Right atrium auricular region (tissue), 2 donors: ENCODE results near the gene BTD. TPM values are rescaled to one million over a fixed set of nuclear protein-coding genes. Genes with fewer than 3 reads are reported as not detected.

ENCODE experiments used
- DNase-seq: peaks from one replicate; pipeline ENCODE4 v3.0.0-alpha.2; 2019; ENCODE audit warnings: low spot score
- H3K27ac ChIP-seq, 2 donors: fragments of 200-600 bp; sonication (generic); 1 replicate in 1 of 2; 2 replicates in 1 of 2; pipeline ENCODE4 v1.5.1; 2016 to 2019
- H3K27me3 ChIP-seq, 2 donors: fragments of 200-600 bp; sonication (generic); one replicate each; pipeline versions ENCODE4 v1.5.1 to v1.6.0; 2017 to 2019
- H3K36me3 ChIP-seq: fragments of 200-600 bp; sonication (generic); one replicate; pipeline ENCODE4 v1.5.1; 2016
- H3K4me1 ChIP-seq, 2 donors: fragments of 200-600 bp; sonication (generic); one replicate each; pipeline versions ENCODE4 v1.5.1 to v1.6.0; 2017 to 2019
- H3K4me3 ChIP-seq, 2 donors: fragments of 200-600 bp; sonication (generic); 1 replicate in 1 of 2; 2 replicates in 1 of 2; pipeline ENCODE4 v1.5.1; 2017 to 2019; ENCODE audit warnings: mild to moderate bottlenecking in 1 of 2, moderate library complexity in 1 of 2
- H3K9me3 ChIP-seq, 2 donors: fragments of 200-600 bp; sonication (generic); one replicate each; pipeline ENCODE4 v1.5.1; 2019
- CTCF ChIP-seq, 2 donors: fragments of 200-600 bp; sonication (generic); IDR thresholded peaks; one replicate each; pipeline ENCODE4 v1.5.1; 2019; ENCODE audit warnings: antibody characterized with exemption in 2 of 2
- total RNA-seq, 2 donors: library from RNA; depleted of rRNA; stranded (reverse); fragments of >200 nt; gene quantifications; one replicate each; pipeline ENCODE4 v1.1.0, GENCODE V29; 2016

Gene BTD
- total RNA-seq, 2 donors from 2014 or later, result 10.3 to 16.2 TPM

GRCh38 chr3:15659254-15659975 is 57.9 kb downstream of the BTD start:
- no peaks in the 10 kb centered on the region for H3K27me3 ChIP-seq
- no peaks in the 10 kb centered on the region for H3K4me1 ChIP-seq
- H3K4me3 ChIP-seq, result no peak overlapping the region
- no peak overlapping the region for H3K27ac ChIP-seq
- no peaks in the 10 kb centered on the region for H3K36me3 ChIP-seq
- TF ChIP-seq CTCF (IDR thresholded peaks at IDR 0.05), result no peak
- H3K9me3 ChIP-seq, result peaks cover 0 to 18% of the 10 kb centered on the region in 2 donors
- DNase-seq, result no peak

DNA sequence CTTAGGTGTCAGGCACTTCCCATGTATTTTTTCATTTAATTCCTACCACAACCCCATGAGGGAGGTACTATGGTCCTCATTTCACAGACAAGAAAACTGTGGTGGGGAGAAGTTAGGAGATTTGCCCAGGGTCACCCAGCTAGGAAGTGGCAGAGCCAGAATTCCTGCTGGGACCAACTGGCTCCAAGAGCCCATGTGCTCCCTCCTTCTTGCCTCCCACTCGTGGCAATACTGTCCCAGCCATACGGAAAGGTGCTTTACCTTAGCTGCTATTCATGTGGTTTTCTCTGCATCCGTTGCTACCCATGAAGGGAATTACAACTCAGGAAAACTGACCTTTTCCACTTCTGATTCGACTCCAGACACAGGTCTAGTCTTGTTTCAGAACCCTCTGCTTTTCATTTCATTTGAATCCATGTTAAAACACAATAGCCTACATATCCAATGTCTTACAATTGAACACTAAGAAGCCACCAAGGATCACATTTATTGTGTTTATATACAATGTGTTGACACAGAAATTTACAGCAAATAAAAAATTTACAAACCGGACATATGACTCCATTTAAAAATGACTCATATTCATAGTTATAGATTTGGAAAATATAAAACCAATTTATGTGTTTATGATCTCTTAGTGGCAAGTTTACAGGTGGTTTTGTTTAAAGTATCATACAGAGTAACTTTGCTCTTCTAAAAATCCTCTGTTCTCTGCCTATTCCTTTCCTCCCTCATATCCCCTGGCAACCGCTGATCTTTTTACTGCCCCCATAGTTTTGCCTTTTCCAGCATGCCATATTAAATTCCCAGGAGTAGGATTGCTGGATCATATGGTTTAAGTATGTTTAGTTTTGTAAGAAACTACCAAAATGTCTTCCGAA is 58.8 kb downstream of the BTD start:
- no peak for TF ChIP-seq CTCF (IDR thresholded peaks at IDR 0.05)
- no peak for DNase-seq
- Histone ChIP-seq H3K9me3 (peaks cover 0 to 18% of the 10 kb centered on the region in 2 donors), H3K4me3 (no peak overlapping the region), H3K27ac (no peak overlapping the region), H3K27me3 (no peaks in the 10 kb centered on the region), H3K36me3 (no peaks in the 10 kb centered on the region), H3K4me1 (no peaks in the 10 kb centered on the region)

GRCh38 chr3:15664144-15664543 is 62.6 kb downstream of the BTD start:
- DNase-seq, result no peak
- no peaks in the 10 kb centered on the region for H3K4me1 ChIP-seq
- TF ChIP-seq CTCF (IDR thresholded peaks at IDR 0.05), result no peak
- no peak overlapping the region for H3K27ac ChIP-seq
- no peak overlapping the region for H3K4me3 ChIP-seq
- no peaks in the 10 kb centered on the region for H3K27me3 ChIP-seq
- H3K9me3 ChIP-seq, result no peaks in the 10 kb centered on the region
- H3K36me3 ChIP-seq, result no peaks in the 10 kb centered on the region

- Histone ChIP-seq H3K27ac (no peak overlapping the region), H3K4me1 (no peaks in the 10 kb centered on the region), H3K36me3 (peaks cover 7% of the 10 kb centered on the region), H3K27me3 (no peaks in the 10 kb centered on the region), H3K4me3 (no peak overlapping the region), H3K9me3 (no peaks in the 10 kb centered on the region)
- no peak for DNase-seq
- no peak for TF ChIP-seq CTCF (IDR thresholded peaks at IDR 0.05)
Observed at GRCh38 chr3:15665510-15666150, 64.1 kb downstream of the BTD start.

- H3K27ac ChIP-seq, result no peak overlapping the region
- H3K4me3 ChIP-seq, result no peak overlapping the region
- no peaks in the 10 kb centered on the region for H3K9me3 ChIP-seq
- no peak for DNase-seq
- no peaks in the 10 kb centered on the region for H3K4me1 ChIP-seq
- TF ChIP-seq CTCF (IDR thresholded peaks at IDR 0.05), result no peak
- peaks cover 7% of the 10 kb centered on the region for H3K36me3 ChIP-seq
- H3K27me3 ChIP-seq, result no peaks in the 10 kb centered on the region
Observed at GRCh38 chr3:15666277-15666676, 64.7 kb downstream of the BTD start.
